B cell (primary cell): ENCODE data around the gene CTNND1.

ENCODE experiments used
- EZH2 ChIP-seq: IDR thresholded peaks from 2 replicates; pipeline ENCODE4 v1.6.1; 2012; ENCODE audit warnings: borderline replicate concordance, low read depth, mild to moderate bottlenecking, moderate library complexity, low read length; ENCODE audit not compliant: insufficient read depth, poor library complexity, severe bottlenecking
- TF ChIP-seq, protein P1 (sequence below): fragments of 200-600 bp; IDR thresholded peaks from one replicate; pipeline ENCODE4 v1.8.0; 2022; ENCODE audit warnings: antibody characterized with exemption, mild to moderate bottlenecking

GRCh38 chr11:57777969-57778317 is 16.3 kb downstream of the CTNND1 start:
- TF ChIP-seq, protein P1, sequence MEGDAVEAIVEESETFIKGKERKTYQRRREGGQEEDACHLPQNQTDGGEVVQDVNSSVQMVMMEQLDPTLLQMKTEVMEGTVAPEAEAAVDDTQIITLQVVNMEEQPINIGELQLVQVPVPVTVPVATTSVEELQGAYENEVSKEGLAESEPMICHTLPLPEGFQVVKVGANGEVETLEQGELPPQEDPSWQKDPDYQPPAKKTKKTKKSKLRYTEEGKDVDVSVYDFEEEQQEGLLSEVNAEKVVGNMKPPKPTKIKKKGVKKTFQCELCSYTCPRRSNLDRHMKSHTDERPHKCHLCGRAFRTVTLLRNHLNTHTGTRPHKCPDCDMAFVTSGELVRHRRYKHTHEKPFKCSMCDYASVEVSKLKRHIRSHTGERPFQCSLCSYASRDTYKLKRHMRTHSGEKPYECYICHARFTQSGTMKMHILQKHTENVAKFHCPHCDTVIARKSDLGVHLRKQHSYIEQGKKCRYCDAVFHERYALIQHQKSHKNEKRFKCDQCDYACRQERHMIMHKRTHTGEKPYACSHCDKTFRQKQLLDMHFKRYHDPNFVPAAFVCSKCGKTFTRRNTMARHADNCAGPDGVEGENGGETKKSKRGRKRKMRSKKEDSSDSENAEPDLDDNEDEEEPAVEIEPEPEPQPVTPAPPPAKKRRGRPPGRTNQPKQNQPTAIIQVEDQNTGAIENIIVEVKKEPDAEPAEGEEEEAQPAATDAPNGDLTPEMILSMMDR, result no peak
- TF ChIP-seq EZH2, result no peak
